Endodermal cell (in vitro differentiated cells): ENCODE data around the gene PARP16. TPM values are rescaled to one million over a fixed set of nuclear protein-coding genes. Genes with fewer than 3 reads are reported as not detected.

Experiments used
- DNase-seq: peaks from one replicate; pipeline ENCODE4 v3.0.0-alpha.2; 2017
- H3K27ac ChIP-seq: 2 replicates; pipeline ENCODE4 v1.5.1; 2013; ENCODE audit warnings: mild to moderate bottlenecking, low read depth, low read length, moderate library complexity
- H3K27me3 ChIP-seq: 2 replicates; pipeline ENCODE4 v1.6.1; 2013; ENCODE audit warnings: mild to moderate bottlenecking, low read length, moderate library complexity; ENCODE audit not compliant: insufficient read depth, control insufficient read depth, poor library complexity, severe bottlenecking
- H3K36me3 ChIP-seq: 2 replicates; pipeline ENCODE4 v1.7.0; 2013; ENCODE audit warnings: mild to moderate bottlenecking, low read length, moderate library complexity; ENCODE audit not compliant: control insufficient read depth, insufficient read depth
- H3K4me1 ChIP-seq: one replicate; pipeline ENCODE4 v1.7.0; 2013; ENCODE audit warnings: low read length; ENCODE audit not compliant: control insufficient read depth, insufficient read depth
- H3K4me3 ChIP-seq: 2 replicates; pipeline ENCODE4 v1.5.1; 2013; ENCODE audit warnings: mild to moderate bottlenecking, low read length, moderate library complexity
- H3K9ac ChIP-seq: 2 replicates; pipeline ENCODE4 v1.6.1; 2013; ENCODE audit warnings: mild to moderate bottlenecking, low read length, moderate library complexity; ENCODE audit not compliant: poor library complexity, severe bottlenecking; ENCODE audit errors: extremely low read depth
- H3K9me3 ChIP-seq: 2 replicates; pipeline ENCODE4 v1.6.1; 2013; ENCODE audit warnings: mild to moderate bottlenecking, low read length, moderate library complexity; ENCODE audit not compliant: control insufficient read depth
- H3K27ac Mint-ChIP-seq: 2 replicates; pipeline ENCODE4 v1.8.0; 2020; ENCODE audit warnings: mixed read lengths
- H3K27me3 Mint-ChIP-seq: 2 replicates; pipeline ENCODE4 v1.8.0; 2021; ENCODE audit warnings: mild to moderate bottlenecking, mixed read lengths; ENCODE audit not compliant: insufficient read depth
- H3K36me3 Mint-ChIP-seq: 2 replicates; pipeline ENCODE4 v1.8.0; 2020; ENCODE audit warnings: low read depth, mixed read lengths
- H3K4me1 Mint-ChIP-seq: 2 replicates; pipeline ENCODE4 v1.8.0; 2020; ENCODE audit warnings: mixed read lengths
- H3K4me3 Mint-ChIP-seq: 2 replicates; pipeline ENCODE4 v1.8.0; 2020; ENCODE audit warnings: mild to moderate bottlenecking, moderate library complexity, mixed read lengths
- H3K9me3 Mint-ChIP-seq: 2 replicates; pipeline ENCODE4 v1.8.0; 2020; ENCODE audit warnings: mild to moderate bottlenecking, mixed read lengths
- WGBS, 2 experiments: methylation state at CpG; one replicate each; pipeline versions ENCODE4 v1.1.5 to v1.1.7; 2013; ENCODE audit warnings: missing lambda C conversion rate in 2 of 2, mixed read lengths in 1 of 2; ENCODE audit not compliant: insufficient coverage in 1 of 2, insufficient read length in 1 of 2; 5-methylcytosine and 5-hydroxymethylcytosine counted together
- total RNA-seq, 2 donors: library from RNA; stranded (reverse); fragmentation: NEBNext Ultra II Directional in 1 of 2; extraction: Animal tissue kit (Norgen Biotek cat#: 25700) in 1 of 2; gene quantifications; 2 replicates in 1 of 2; 3 replicates in 1 of 2; pipeline ENCODE4 v1.2.1, GENCODE V29; 2021
- TF ChIP-seq, protein P1 (sequence below): fragments of 200-600 bp; sonication (generic); conservative IDR thresholded peaks from 2 replicates; pipeline ENCODE4 v1.5.0; 2021; ENCODE audit warnings: antibody characterized with exemption, mild to moderate bottlenecking

Gene PARP16
- total RNA-seq, 2 donors from 2014 or later: 4.3 to 11.6 TPM

GRCh38 chr15:65226221-65226620 is 60.5 kb downstream of the PARP16 start:
- TF ChIP-seq, protein P1, sequence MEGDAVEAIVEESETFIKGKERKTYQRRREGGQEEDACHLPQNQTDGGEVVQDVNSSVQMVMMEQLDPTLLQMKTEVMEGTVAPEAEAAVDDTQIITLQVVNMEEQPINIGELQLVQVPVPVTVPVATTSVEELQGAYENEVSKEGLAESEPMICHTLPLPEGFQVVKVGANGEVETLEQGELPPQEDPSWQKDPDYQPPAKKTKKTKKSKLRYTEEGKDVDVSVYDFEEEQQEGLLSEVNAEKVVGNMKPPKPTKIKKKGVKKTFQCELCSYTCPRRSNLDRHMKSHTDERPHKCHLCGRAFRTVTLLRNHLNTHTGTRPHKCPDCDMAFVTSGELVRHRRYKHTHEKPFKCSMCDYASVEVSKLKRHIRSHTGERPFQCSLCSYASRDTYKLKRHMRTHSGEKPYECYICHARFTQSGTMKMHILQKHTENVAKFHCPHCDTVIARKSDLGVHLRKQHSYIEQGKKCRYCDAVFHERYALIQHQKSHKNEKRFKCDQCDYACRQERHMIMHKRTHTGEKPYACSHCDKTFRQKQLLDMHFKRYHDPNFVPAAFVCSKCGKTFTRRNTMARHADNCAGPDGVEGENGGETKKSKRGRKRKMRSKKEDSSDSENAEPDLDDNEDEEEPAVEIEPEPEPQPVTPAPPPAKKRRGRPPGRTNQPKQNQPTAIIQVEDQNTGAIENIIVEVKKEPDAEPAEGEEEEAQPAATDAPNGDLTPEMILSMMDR: no peak
- no peaks in the 10 kb centered on the region for H3K36me3 Mint-ChIP-seq

GRCh38 chr15:65223996-65224395 is 62.7 kb downstream of the PARP16 start:
- Mint-ChIP-seq H3K4me1 (peaks cover 15% of the 10 kb centered on the region), H3K27ac (peak overlapping the region; percentile 27), H3K4me3 (no peak overlapping the region), H3K27me3 (peaks cover 9% of the 10 kb centered on the region), H3K36me3 (no peaks in the 10 kb centered on the region), H3K9me3 (no peaks in the 10 kb centered on the region)
- no peak for DNase-seq
- H3K36me3 ChIP-seq: no peaks in the 10 kb centered on the region
- peaks cover 3% of the 10 kb centered on the region for H3K4me1 ChIP-seq
- H3K9me3 ChIP-seq: no peaks in the 10 kb centered on the region
- H3K27me3 ChIP-seq: no peaks in the 10 kb centered on the region
- 94 to 98% methylated on average over 5 of the region's 6 CpGs for WGBS, 2 experiments
- no peak overlapping the region for H3K27ac ChIP-seq
- H3K9ac ChIP-seq: no peak overlapping the region
- TF ChIP-seq, protein P1: no peak
- no peak overlapping the region for H3K4me3 ChIP-seq

More at GRCh38 chr15:65226221-65226620, 60.5 kb downstream of the PARP16 start:
- Mint-ChIP-seq H3K9me3 (no peaks in the 10 kb centered on the region), H3K27me3 (peaks cover 9% of the 10 kb centered on the region), H3K4me3 (no peak overlapping the region), H3K4me1 (peaks cover 15% of the 10 kb centered on the region), H3K27ac (peak overlapping the region; percentile 82)
- H3K9me3 ChIP-seq: no peaks in the 10 kb centered on the region
- peaks cover 3% of the 10 kb centered on the region for H3K4me1 ChIP-seq
- no peak overlapping the region for H3K9ac ChIP-seq
- WGBS, 2 experiments: 92% methylated on average over 1 of the region's 3 CpGs; no CpG with 5 or more reads in 1 of the 2 experiments
- no peaks in the 10 kb centered on the region for H3K36me3 ChIP-seq
- DNase-seq: no peak
- no peak overlapping the region for H3K27ac ChIP-seq
- H3K4me3 ChIP-seq: no peak overlapping the region
- H3K27me3 ChIP-seq: no peaks in the 10 kb centered on the region

DNA sequence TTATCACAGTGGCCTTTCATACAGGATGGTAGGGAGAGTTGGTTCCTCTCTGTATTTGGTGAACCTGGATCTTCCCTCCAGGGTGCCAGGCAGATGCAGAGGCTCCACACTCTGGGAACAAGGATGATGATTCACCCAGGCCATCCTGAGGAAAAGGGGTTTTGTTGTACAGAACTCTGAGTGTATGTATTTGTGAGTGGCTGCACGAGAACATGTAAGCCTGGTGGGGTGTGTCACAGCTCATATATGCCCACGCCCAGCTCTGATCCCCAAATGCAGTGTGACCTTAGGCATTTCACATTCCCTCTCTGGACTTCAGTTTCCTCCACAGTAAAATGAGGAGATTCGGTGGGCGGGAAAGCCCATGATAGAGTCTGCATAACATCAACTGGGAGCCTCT is 63.8 kb downstream of the PARP16 start:
- Histone ChIP-seq H3K9ac (no peak overlapping the region), H3K9me3 (no peaks in the 10 kb centered on the region), H3K36me3 (no peaks in the 10 kb centered on the region), H3K4me1 (peaks cover 3% of the 10 kb centered on the region), H3K4me3 (no peak overlapping the region), H3K27ac (no peak overlapping the region), H3K27me3 (no peaks in the 10 kb centered on the region)
- Mint-ChIP-seq H3K9me3 (no peaks in the 10 kb centered on the region), H3K27me3 (peaks cover 9% of the 10 kb centered on the region), H3K4me3 (no peak overlapping the region), H3K36me3 (no peaks in the 10 kb centered on the region), H3K27ac (no peak overlapping the region), H3K4me1 (peaks cover 11% of the 10 kb centered on the region)
- WGBS, 2 experiments: 91 to 100% methylated on average over 4 of the region's 4 CpGs
- no peak for DNase-seq
- TF ChIP-seq, protein P1: no peak
